Measurements from ENCODE around the gene CDC14B. TPM values are rescaled to one million over a fixed set of nuclear protein-coding genes. Genes with fewer than 3 reads are reported as not detected.
"Not testable (repeated sequence)": the region's sequence is repeated elsewhere in the genome, so short reads cannot be mapped to it uniquely, and the experiment has no call there.

The CDC14B gene
- total and polyA plus RNA-seq, 4 donors, result 2.9 to 29.8 (median 8.0) TPM

DNA sequence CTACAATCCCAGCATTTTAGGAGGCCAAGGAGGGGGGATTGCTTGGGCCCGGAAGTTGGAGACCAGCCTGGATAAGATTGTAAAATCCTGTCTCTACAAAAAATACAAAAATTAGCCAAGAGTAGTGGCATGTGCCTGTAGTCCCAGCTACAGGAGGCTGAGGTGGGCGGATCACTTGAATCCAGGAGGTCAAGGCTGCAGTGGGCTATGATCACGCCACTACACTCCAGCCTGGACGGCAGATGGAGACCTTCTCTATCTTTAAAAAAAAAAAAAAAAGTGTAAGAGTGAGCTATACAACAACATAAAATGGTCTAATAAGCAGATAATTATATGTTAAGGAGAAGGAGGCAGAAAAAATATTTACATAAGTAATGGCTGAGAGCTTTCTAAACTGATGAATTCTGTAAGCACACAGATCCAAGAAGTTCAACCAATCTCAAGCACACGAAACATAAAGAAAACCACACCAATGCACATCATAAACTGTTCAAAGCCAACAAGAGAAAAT, 23.0 kb downstream of the CDC14B start:
- ATAC-seq (ENCODE audit: insufficient read depth, low FRiP score) (no peak), DNase-seq (no peak)
- no peaks in the 10 kb centered on the region for H3K9me3 ChIP-seq (ENCODE audit: control insufficient read depth in 4 of 4, insufficient read depth in 3 of 4, low read length in 3 of 4)
- H3K27ac ChIP-seq (ENCODE audit: low read depth in 1 of 2, low read length in 1 of 2), result no peak overlapping the region
- 91 to 95% methylated on average over 5 of the region's 5 CpGs for WGBS, 2 donors
- no peaks in the 10 kb centered on the region for H3K36me3 ChIP-seq (ENCODE audit: control insufficient read depth in 4 of 4, insufficient read depth in 4 of 4, low read length in 4 of 4)
- TF ChIP-seq, protein P1, sequence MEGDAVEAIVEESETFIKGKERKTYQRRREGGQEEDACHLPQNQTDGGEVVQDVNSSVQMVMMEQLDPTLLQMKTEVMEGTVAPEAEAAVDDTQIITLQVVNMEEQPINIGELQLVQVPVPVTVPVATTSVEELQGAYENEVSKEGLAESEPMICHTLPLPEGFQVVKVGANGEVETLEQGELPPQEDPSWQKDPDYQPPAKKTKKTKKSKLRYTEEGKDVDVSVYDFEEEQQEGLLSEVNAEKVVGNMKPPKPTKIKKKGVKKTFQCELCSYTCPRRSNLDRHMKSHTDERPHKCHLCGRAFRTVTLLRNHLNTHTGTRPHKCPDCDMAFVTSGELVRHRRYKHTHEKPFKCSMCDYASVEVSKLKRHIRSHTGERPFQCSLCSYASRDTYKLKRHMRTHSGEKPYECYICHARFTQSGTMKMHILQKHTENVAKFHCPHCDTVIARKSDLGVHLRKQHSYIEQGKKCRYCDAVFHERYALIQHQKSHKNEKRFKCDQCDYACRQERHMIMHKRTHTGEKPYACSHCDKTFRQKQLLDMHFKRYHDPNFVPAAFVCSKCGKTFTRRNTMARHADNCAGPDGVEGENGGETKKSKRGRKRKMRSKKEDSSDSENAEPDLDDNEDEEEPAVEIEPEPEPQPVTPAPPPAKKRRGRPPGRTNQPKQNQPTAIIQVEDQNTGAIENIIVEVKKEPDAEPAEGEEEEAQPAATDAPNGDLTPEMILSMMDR (IDR thresholded peaks at IDR 0.05; ENCODE audit: control extremely low read depth, extremely low read depth), result no peak
- no peak overlapping the region for H3K9ac ChIP-seq (ENCODE audit: insufficient read depth in 1 of 2, low read length in 2 of 2)
- H3K4me3 ChIP-seq, result no peak overlapping the region
- no peaks in the 10 kb centered on the region for H3K4me1 ChIP-seq (ENCODE audit: control insufficient read depth in 5 of 5, insufficient read depth in 5 of 5, low read length in 5 of 5)
- H3K27me3 ChIP-seq (ENCODE audit: control insufficient read depth in 3 of 3, insufficient read depth in 3 of 3, low read length in 2 of 3), result no peaks in the 10 kb centered on the region

DNA sequence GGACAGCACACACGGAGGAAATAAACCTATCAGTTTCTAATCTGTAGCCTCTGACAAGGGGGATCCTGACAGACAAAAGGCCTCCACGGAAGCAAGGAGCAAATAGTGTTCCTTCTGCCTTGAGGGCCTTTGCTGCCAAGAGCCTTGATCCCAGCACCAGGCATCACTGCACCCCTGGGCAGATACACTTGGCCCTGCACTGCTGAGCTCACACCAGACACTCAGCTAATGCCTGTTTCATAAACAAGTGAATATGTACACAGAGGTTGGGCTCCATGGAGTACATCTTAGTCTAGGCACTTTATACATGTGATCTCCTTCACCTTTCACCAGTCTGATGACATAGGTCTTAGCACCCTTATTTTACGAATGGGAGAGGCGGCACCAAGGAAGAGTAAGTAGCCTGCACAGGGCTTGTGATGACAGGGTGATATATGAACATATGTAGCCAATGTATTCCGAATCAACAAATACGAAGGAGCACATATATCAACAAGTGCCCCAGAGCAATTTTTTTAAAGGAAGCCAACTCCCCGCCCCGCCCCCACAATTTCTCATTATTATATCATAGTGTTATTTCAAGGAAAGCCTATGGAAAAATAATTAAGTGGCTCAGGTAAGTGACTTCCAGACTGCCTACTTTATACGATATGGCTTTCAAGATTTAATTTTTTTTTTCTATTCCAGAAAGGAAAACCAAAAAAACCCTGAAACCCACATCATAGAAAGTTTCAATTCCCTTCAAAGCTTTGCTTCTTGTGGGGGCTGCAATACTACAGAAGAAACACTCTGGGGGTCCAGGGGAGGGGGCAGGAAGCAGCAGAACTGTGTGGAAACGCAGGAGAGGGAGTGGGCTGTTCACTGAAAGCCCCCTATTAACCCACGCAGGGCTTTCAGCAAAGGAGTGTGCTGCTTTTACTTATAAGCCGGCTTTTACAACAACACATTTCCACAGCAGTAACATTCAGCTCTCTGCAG, 32.0 kb downstream of the CDC14B start:
- Histone ChIP-seq H3K9me3 (ENCODE audit: control insufficient read depth in 4 of 4, insufficient read depth in 3 of 4, low read length in 3 of 4) (no peaks in the 10 kb centered on the region), H3K9ac (ENCODE audit: insufficient read depth in 1 of 2, low read length in 2 of 2) (no peak overlapping the region), H3K4me3 (no peak overlapping the region), H3K4me1 (ENCODE audit: control insufficient read depth in 5 of 5, insufficient read depth in 5 of 5, low read length in 5 of 5) (peaks cover 0 to 5% (median under 1%) of the 10 kb centered on the region in 5 donors), H3K36me3 (ENCODE audit: control insufficient read depth in 4 of 4, insufficient read depth in 4 of 4, low read length in 4 of 4) (no peaks in the 10 kb centered on the region), H3K27ac (ENCODE audit: low read depth in 1 of 2, low read length in 1 of 2) (no peak overlapping the region), H3K27me3 (ENCODE audit: control insufficient read depth in 3 of 3, insufficient read depth in 3 of 3, low read length in 2 of 3) (no peaks in the 10 kb centered on the region)
- ATAC-seq (ENCODE audit: insufficient read depth, low FRiP score) (no peak), DNase-seq (no peak)
- WGBS, 2 donors, result 79 to 84% methylated on average over 12 of the region's 12 CpGs
- TF ChIP-seq, protein P1 (IDR thresholded peaks at IDR 0.05; ENCODE audit: control extremely low read depth, extremely low read depth), result no peak

DNA sequence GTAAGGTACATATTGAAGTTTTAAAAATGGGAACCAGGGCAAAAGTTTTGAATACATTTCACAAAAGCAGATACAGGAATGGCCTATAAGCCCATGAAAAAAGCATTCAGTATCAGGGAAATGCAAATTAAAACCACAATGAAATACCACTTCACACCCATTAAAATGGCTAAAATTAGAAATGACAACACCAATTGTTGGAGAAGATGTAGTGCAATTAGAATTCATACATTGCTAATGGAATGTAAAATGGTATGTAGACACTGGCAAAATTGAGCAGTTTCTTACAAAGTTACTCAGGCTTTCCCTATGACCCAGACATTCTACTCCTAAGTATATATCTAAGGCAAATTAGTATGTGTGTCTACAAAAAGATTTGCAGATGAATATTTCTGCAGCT, 34.2 kb downstream of the CDC14B start:
- H3K27ac ChIP-seq (ENCODE audit: low read depth in 1 of 2, low read length in 1 of 2), result no peak overlapping the region
- no peaks in the 10 kb centered on the region for H3K9me3 ChIP-seq (ENCODE audit: control insufficient read depth in 4 of 4, insufficient read depth in 3 of 4, low read length in 3 of 4)
- TF ChIP-seq, protein P1 (IDR thresholded peaks at IDR 0.05; ENCODE audit: control extremely low read depth, extremely low read depth), result no peak
- no peaks in the 10 kb centered on the region for H3K27me3 ChIP-seq (ENCODE audit: control insufficient read depth in 3 of 3, insufficient read depth in 3 of 3, low read length in 2 of 3)
- ATAC-seq (ENCODE audit: insufficient read depth, low FRiP score) (no peak), DNase-seq (no peak)
- no peak overlapping the region for H3K9ac ChIP-seq (ENCODE audit: insufficient read depth in 1 of 2, low read length in 2 of 2)
- H3K4me3 ChIP-seq, result no peak overlapping the region
- peaks cover 0 to 7% (median 4%) of the 10 kb centered on the region in 5 donors for H3K4me1 ChIP-seq (ENCODE audit: control insufficient read depth in 5 of 5, insufficient read depth in 5 of 5, low read length in 5 of 5)
- H3K36me3 ChIP-seq (ENCODE audit: control insufficient read depth in 4 of 4, insufficient read depth in 4 of 4, low read length in 4 of 4), result no peaks in the 10 kb centered on the region

DNA sequence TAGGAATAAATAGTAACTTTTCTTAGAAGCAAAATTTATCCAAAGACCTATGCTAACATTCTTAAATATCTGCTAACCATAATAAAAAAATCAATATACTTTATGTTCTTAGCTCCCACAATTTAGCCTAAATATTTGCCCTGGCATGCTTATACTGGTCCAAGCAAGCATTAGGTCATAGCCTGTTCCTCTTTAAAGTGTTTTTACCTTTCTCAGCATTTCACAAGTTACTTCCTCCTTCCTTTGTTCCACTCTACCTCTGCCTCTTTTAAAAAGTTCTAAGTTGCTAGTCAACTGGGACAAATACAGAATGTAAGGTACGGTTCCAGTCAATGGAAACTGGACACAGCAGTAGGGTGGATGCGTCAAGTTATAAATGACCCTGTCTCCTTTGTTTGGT, 37.4 kb downstream of the CDC14B start:
- not testable (repeated sequence) for H3K9ac ChIP-seq (ENCODE audit: insufficient read depth in 1 of 2, low read length in 2 of 2); H3K36me3 ChIP-seq (ENCODE audit: control insufficient read depth in 4 of 4, insufficient read depth in 4 of 4, low read length in 4 of 4); H3K27me3 ChIP-seq (ENCODE audit: control insufficient read depth in 3 of 3, insufficient read depth in 3 of 3, low read length in 2 of 3); H3K27ac ChIP-seq (ENCODE audit: low read depth in 1 of 2, low read length in 1 of 2); H3K4me3 ChIP-seq; H3K9me3 ChIP-seq (ENCODE audit: control insufficient read depth in 4 of 4, insufficient read depth in 3 of 4, low read length in 3 of 4); H3K4me1 ChIP-seq (ENCODE audit: control insufficient read depth in 5 of 5, insufficient read depth in 5 of 5, low read length in 5 of 5); ATAC-seq (ENCODE audit: insufficient read depth, low FRiP score); DNase-seq
- 71 to 74% methylated on average over 2 of the region's 2 CpGs for WGBS, 2 donors
